ENCODE results near the gene SCN3A.

DNA sequence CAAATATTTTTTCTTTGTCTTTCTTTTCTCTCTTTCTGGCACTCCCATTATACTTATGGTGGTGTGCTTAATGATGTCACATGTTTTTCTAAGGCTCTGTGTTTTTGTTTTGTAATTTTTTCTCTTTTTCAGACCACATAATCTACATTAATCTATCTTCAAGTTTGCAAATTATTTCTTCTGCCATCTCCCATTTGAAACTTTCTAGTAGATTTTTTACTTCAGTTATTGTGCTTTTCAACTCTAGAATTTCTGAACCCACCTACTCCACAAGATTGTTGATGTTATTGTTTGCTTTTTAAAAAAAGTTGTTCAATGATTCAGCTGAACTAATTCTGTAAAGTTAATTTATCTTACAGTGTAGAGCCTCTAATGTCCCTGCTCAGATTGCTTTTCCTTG is 121.4 kb downstream of the SCN3A start:
- no peak for TF ChIP-seq GATA3 (IDR thresholded peaks at IDR 0.05; ENCODE audit: low read depth, low read length)
- no peak for TF ChIP-seq GATA2 (IDR thresholded peaks at IDR 0.05; ENCODE audit: low read depth, low read length)
